GM12891 (cell line): ENCODE measurements around the gene GLRX3.

Experiments used
- PAX5 ChIP-seq: IDR thresholded peaks from 2 replicates; pipeline ENCODE4 v1.6.1; 2011; ENCODE audit warnings: low read length, moderate library complexity, mild to moderate bottlenecking; ENCODE audit not compliant: insufficient read depth, severe bottlenecking
- POLR2A ChIP-seq: IDR thresholded peaks from 2 replicates; pipeline ENCODE4 v1.6.1; 2011; ENCODE audit warnings: low read depth, low read length, control low read depth
- POLR2AphosphoS5 ChIP-seq: IDR thresholded peaks from 2 replicates; pipeline ENCODE4 v1.6.1; 2011; ENCODE audit warnings: low read depth, low read length, control low read depth
- SPI1 ChIP-seq: IDR thresholded peaks from 2 replicates; pipeline ENCODE4 v1.6.1; 2011; ENCODE audit warnings: low read depth, low read length, control low read depth
- TAF1 ChIP-seq: IDR thresholded peaks from 2 replicates; pipeline ENCODE4 v1.6.1; 2011; ENCODE audit warnings: low read depth, low read length, control low read depth

GRCh38 chr10:130189608-130190054 is 53.4 kb downstream of the GLRX3 start:
- TF ChIP-seq SPI1 (no peak), POLR2A (no peak), POLR2AphosphoS5 (no peak), TAF1 (no peak), PAX5 (no peak)
